H1 (cell line): Measurements from ENCODE around the gene P4HA3. TPM values are rescaled to one million over a fixed set of nuclear protein-coding genes. Genes with fewer than 3 reads are reported as not detected.

Experiments used
- CTCF ChIA-PET: fragments of 300-600 bp; sonication (Branson Sonifier 250); formaldehyde crosslinking; loops from one replicate; lab custom pipeline; 2021; ENCODE audit not compliant: partially characterized antibody; lab: Charles Lee
- POLR2A ChIA-PET: fragments of 300-600 bp; sonication (Branson Sonifier 250); formaldehyde crosslinking; loops from one replicate; lab custom pipeline; 2021; ENCODE audit warnings: inconsistent platforms; ENCODE audit not compliant: partially characterized antibody; lab: Charles Lee
- DNase-seq, 2 experiments: peaks; one replicate each; pipeline versions ENCODE4 v3.0.0 to v3.0.0-alpha.2; 2010 to 2022; ENCODE audit warnings: low spot score in 2 of 2, low read depth in 1 of 2, mixed read lengths in 1 of 2
- FAIRE-seq: peaks from 2 replicates; lab custom pipeline; 2011; peaks lifted over from hg19 to GRCh38; lab: Jason Lieb, UNC
- H2AFZ ChIP-seq: 2 replicates; pipeline ENCODE4 v1.8.1; 2012; ENCODE audit warnings: low read length, inconsistent platforms
- H2AK5ac ChIP-seq: 2 replicates; pipeline ENCODE4 v1.6.1; 2013; ENCODE audit warnings: low read depth, low read length
- H2BK120ac ChIP-seq: replicated peaks from 2 replicates; pipeline ENCODE3; 2013; ENCODE audit warnings: low read depth, low read length, inconsistent platforms
- H2BK12ac ChIP-seq: 2 replicates; pipeline ENCODE4 v1.6.1; 2013; ENCODE audit warnings: low read depth, low read length
- H2BK15ac ChIP-seq: 2 replicates; pipeline ENCODE4 v1.6.1; 2013; ENCODE audit warnings: low read length
- H2BK20ac ChIP-seq: 2 replicates; pipeline ENCODE4 v1.6.1; 2013; ENCODE audit warnings: low read length
- H2BK5ac ChIP-seq: 2 replicates; pipeline ENCODE4 v1.6.1; 2013; ENCODE audit warnings: low read depth, low read length
- H3K14ac ChIP-seq: 2 replicates; pipeline ENCODE4 v1.6.1; 2013; ENCODE audit warnings: inconsistent platforms; ENCODE audit not compliant: insufficient read length
- H3K18ac ChIP-seq: 2 replicates; pipeline ENCODE4 v1.6.1; 2013; ENCODE audit warnings: low read length; ENCODE audit errors: extremely low read depth
- H3K23ac ChIP-seq: 2 replicates; pipeline ENCODE4 v1.6.1; 2013; ENCODE audit warnings: inconsistent platforms; ENCODE audit not compliant: insufficient read length
- H3K23me2 ChIP-seq: 2 replicates; pipeline ENCODE4 v1.6.1; 2013; ENCODE audit warnings: low read depth, low read length
- H3K27ac ChIP-seq: 2 replicates; pipeline ENCODE4 v1.6.1; 2011; ENCODE audit warnings: low read depth, low read length, inconsistent platforms
- H3K27me3 ChIP-seq, 4 experiments: replicated peaks in 1 of 4; 1 replicate in 1 of 4; 2 replicates in 3 of 4; pipeline versions ENCODE4 v1.6.1 to v1.8.1; 2011 to 2013; ENCODE audit warnings: low read length in 3 of 4, mild to moderate bottlenecking in 3 of 4, inconsistent platforms in 2 of 4, mixed read lengths in 2 of 4, moderate library complexity in 1 of 4; ENCODE audit not compliant: control insufficient read depth in 3 of 4, insufficient read depth in 3 of 4; ENCODE audit errors: extremely low read depth in 1 of 4
- H3K36me3 ChIP-seq, 4 experiments: 2 replicates each; pipeline versions ENCODE4 v1.6.1 to v1.8.1; 2011 to 2013; ENCODE audit warnings: mild to moderate bottlenecking in 4 of 4, low read length in 3 of 4, moderate library complexity in 2 of 4, control low read depth in 1 of 4, inconsistent platforms in 1 of 4; ENCODE audit not compliant: insufficient read depth in 4 of 4, control insufficient read depth in 2 of 4
- H3K4ac ChIP-seq: replicated peaks from 2 replicates; pipeline ENCODE3; 2013; ENCODE audit warnings: low read length, low read depth, mixed read lengths, inconsistent platforms; ENCODE audit not compliant: insufficient read length
- H3K4me1 ChIP-seq, 4 experiments: replicated peaks in 1 of 4; 1 replicate in 1 of 4; 2 replicates in 3 of 4; pipeline versions ENCODE4 v1.6.1 to v1.8.1; 2011 to 2013; ENCODE audit warnings: low read length in 3 of 4, inconsistent platforms in 2 of 4, mixed read lengths in 1 of 4; ENCODE audit not compliant: insufficient read depth in 4 of 4, control insufficient read depth in 3 of 4
- H3K4me2 ChIP-seq, 2 experiments: 2 replicates each; pipeline versions ENCODE4 v1.6.1 to v1.8.1; 2011 to 2013; ENCODE audit warnings: low read depth in 2 of 2, low read length in 2 of 2, control low read depth in 1 of 2, inconsistent platforms in 1 of 2, mild to moderate bottlenecking in 1 of 2; ENCODE audit not compliant: insufficient read depth in 1 of 2
- H3K4me3 ChIP-seq, 4 experiments: fragments of 200-600, 300-600 bp in 1 of 4; sonication (generic), shearing (Covaris generic), sonication (Bioruptor Twin) in 1 of 4; 2 replicates each; pipeline versions ENCODE4 v1.5.1 to v1.8.1; 2011 to 2016; ENCODE audit warnings: low read length in 4 of 4, low read depth in 3 of 4, control low read depth in 2 of 4, inconsistent platforms in 2 of 4, mild to moderate bottlenecking in 2 of 4, mixed read lengths in 1 of 4, moderate library complexity in 1 of 4; ENCODE audit not compliant: insufficient read depth in 2 of 4; ENCODE audit errors: extremely low read depth in 1 of 4
- H3K56ac ChIP-seq: replicated peaks from 2 replicates; pipeline ENCODE3; 2013; ENCODE audit warnings: low read depth, mild to moderate bottlenecking, mixed read lengths, low read length, inconsistent platforms; ENCODE audit not compliant: insufficient read length
- H3K79me1 ChIP-seq: 2 replicates; pipeline ENCODE4 v1.6.1; 2013; ENCODE audit warnings: low read depth, low read length, control low read depth
- H3K79me2 ChIP-seq, 2 experiments: 2 replicates each; pipeline versions ENCODE4 v1.6.1 to v1.8.1; 2012 to 2013; ENCODE audit warnings: low read length in 2 of 2, mild to moderate bottlenecking in 2 of 2, inconsistent platforms in 1 of 2; ENCODE audit not compliant: insufficient read depth in 2 of 2, control insufficient read depth in 1 of 2
- H3K9ac ChIP-seq, 4 experiments: replicated peaks in 1 of 4; 1 replicate in 1 of 4; 2 replicates in 3 of 4; pipeline versions ENCODE4 v1.6.1 to v1.8.1; 2011 to 2013; ENCODE audit warnings: low read depth in 3 of 4, low read length in 3 of 4, control low read depth in 2 of 4, mild to moderate bottlenecking in 2 of 4, moderate library complexity in 2 of 4, inconsistent platforms in 1 of 4; ENCODE audit errors: extremely low read depth in 1 of 4
- H3K9me3 ChIP-seq, 2 experiments: 2 replicates each; pipeline versions ENCODE4 v1.6.1 to v1.8.1; 2012 to 2013; ENCODE audit warnings: mild to moderate bottlenecking in 2 of 2, moderate library complexity in 2 of 2, control low read depth in 1 of 2, inconsistent platforms in 1 of 2, low read depth in 1 of 2, low read length in 1 of 2, mixed read lengths in 1 of 2; ENCODE audit not compliant: insufficient read depth in 2 of 2
- H4K20me1 ChIP-seq, 2 experiments: replicated peaks in 1 of 2; 2 replicates each; pipeline versions ENCODE3 to v1.8.1; 2011 to 2013; ENCODE audit warnings: inconsistent platforms in 2 of 2, low read length in 2 of 2, mild to moderate bottlenecking in 1 of 2; ENCODE audit not compliant: insufficient read depth in 2 of 2, control insufficient read depth in 1 of 2
- H4K5ac ChIP-seq: 2 replicates; pipeline ENCODE4 v1.6.1; 2013; ENCODE audit warnings: low read length, low read depth, mixed read lengths, inconsistent platforms; ENCODE audit not compliant: insufficient read length
- H4K8ac ChIP-seq: 2 replicates; pipeline ENCODE4 v1.8.0; 2013; ENCODE audit warnings: mild to moderate bottlenecking, moderate library complexity, low read length, inconsistent platforms; ENCODE audit not compliant: insufficient read depth; ENCODE audit errors: extremely low read depth
- H4K91ac ChIP-seq: replicated peaks from 2 replicates; pipeline ENCODE3; 2013; ENCODE audit warnings: low read length, mixed read lengths, inconsistent platforms; ENCODE audit not compliant: insufficient read length
- ASH2L ChIP-seq: fragments of 200-600, 300-600 bp; sonication (generic); IDR thresholded peaks from one replicate; pipeline ENCODE4 v1.7.1; 2017; ENCODE audit warnings: low read length
- BRCA1 ChIP-seq: IDR thresholded peaks from 2 replicates; pipeline ENCODE4 v1.6.1; 2012; ENCODE audit warnings: low read depth, low read length, improper control_type of control experiment
- CHD2 ChIP-seq: IDR thresholded peaks from 2 replicates; pipeline ENCODE4 v1.6.1; 2012; ENCODE audit warnings: low read length, improper control_type of control experiment
- CREB1 ChIP-seq: IDR thresholded peaks from 2 replicates; pipeline ENCODE4 v1.6.1; 2012; ENCODE audit warnings: inconsistent platforms
- CTCF ChIP-seq, 3 experiments: IDR thresholded peaks; 1 replicate in 2 of 3; 2 replicates in 1 of 3; pipeline versions ENCODE4 v1.5.1 to v1.6.1; 2011; ENCODE audit warnings: low read length in 3 of 3, mild to moderate bottlenecking in 3 of 3, inconsistent platforms in 2 of 3, low read depth in 1 of 3, moderate library complexity in 1 of 3; ENCODE audit not compliant: insufficient read depth in 1 of 3; ENCODE audit errors: control extremely low read depth in 1 of 3
- EGR1 ChIP-seq: IDR thresholded peaks from 2 replicates; pipeline ENCODE4 v1.6.1; 2011; ENCODE audit warnings: low read depth, low read length, borderline replicate concordance
- GABPA ChIP-seq: IDR thresholded peaks from 2 replicates; pipeline ENCODE4 v1.6.1; 2011; ENCODE audit warnings: mild to moderate bottlenecking, low read length, moderate library complexity, borderline replicate concordance; ENCODE audit not compliant: insufficient read depth
- GTF2F1 ChIP-seq: IDR thresholded peaks from 2 replicates; pipeline ENCODE4 v1.6.1; 2012; ENCODE audit warnings: low read depth, low read length, improper control_type of control experiment, borderline replicate concordance
- POLR2AphosphoS5 ChIP-seq: IDR thresholded peaks from 2 replicates; pipeline ENCODE4 v1.6.1; 2011; ENCODE audit warnings: low read depth, low read length
- POU5F1 ChIP-seq: IDR thresholded peaks from 2 replicates; pipeline ENCODE4 v1.6.1; 2011; ENCODE audit warnings: low read depth, mild to moderate bottlenecking, low read length, moderate library complexity
- SP4 ChIP-seq: IDR thresholded peaks from 2 replicates; pipeline ENCODE4 v1.6.1; 2012; ENCODE audit warnings: low read length, inconsistent platforms
- TBP ChIP-seq: IDR thresholded peaks from 2 replicates; pipeline ENCODE4 v1.6.1; 2011; ENCODE audit warnings: low read depth, low read length, improper control_type of control experiment
- TEAD4 ChIP-seq: IDR thresholded peaks from 2 replicates; pipeline ENCODE4 v1.6.1; 2012; ENCODE audit warnings: low read depth, low read length, inconsistent platforms, mixed read lengths
- YY1 ChIP-seq: IDR thresholded peaks from 2 replicates; pipeline ENCODE4 v1.6.1; 2011; ENCODE audit warnings: low read depth, mild to moderate bottlenecking, low read length
- WGBS, 2 experiments: shearing (Covaris generic) in 1 of 2; methylation state at CpG; one replicate each; pipeline versions ENCODE4 v1.1.6 to v1.1.7; 2013 to 2015; ENCODE audit warnings: low lambda C conversion rate in 2 of 2, mixed read lengths in 2 of 2, inconsistent platforms in 1 of 2, low coverage in 1 of 2, missing lambda C conversion rate in 1 of 2; ENCODE audit not compliant: insufficient replicate concordance in 2 of 2, insufficient coverage in 1 of 2, insufficient read length in 1 of 2; ENCODE audit errors: extremely low coverage in 1 of 2, missing lambda C conversion rate in 1 of 2; 5-methylcytosine and 5-hydroxymethylcytosine counted together
- polyA plus RNA-seq, 7 experiments: library from polyadenylated mRNA; depleted of rRNA in 3 of 7; stranded (reverse) in 5 of 7; unstranded in 2 of 7; fragments of >200 nt in 5 of 7; fragments of 200-250 nt in 2 of 7; gene quantifications; 1 replicate in 5 of 7; 2 replicates in 1 of 7; 4 replicates in 1 of 7; pipeline versions ENCODE4 v1.2.1 to v1.2.3, GENCODE V29; 2011 to 2013; ENCODE audit warnings: missing spikeins in 2 of 7, mixed read lengths in 2 of 7
- total RNA-seq: library from RNA; stranded (reverse); fragmentation: NEBNext Ultra II Directional; extraction: Animal tissue kit (Norgen Biotek cat#: 25700); gene quantifications from 2 replicates; pipeline ENCODE4 v1.2.1, GENCODE V29; 2021

Gene P4HA3
- total and polyA plus RNA-seq, 2 of the 8 experiments (the other 6 are each of a cell fraction or from before 2014, with no cell fraction given): 0.06 TPM; not detected in 1

- ChIA-PET POLR2A (no interaction called here), CTCF (interaction anchor here (0.6 to 1.2 kb wide), 3 partner anchors 9 to 36 kb away, joined by 3 to 4 read pairs (median 4); no protein-coding TSS in a partner anchor)
- H4K20me1 ChIP-seq: no peaks in the 10 kb centered on the region
- no peak overlapping the region for H2AK5ac ChIP-seq
- H3K14ac ChIP-seq: no peak overlapping the region
- H2AFZ ChIP-seq: no peak overlapping the region
- no peak overlapping the region for H3K18ac ChIP-seq
- H2BK5ac ChIP-seq: no peak overlapping the region
- no peak overlapping the region for H2BK12ac ChIP-seq
- H3K4me3 ChIP-seq: no peak overlapping the region
- H2BK120ac ChIP-seq: no peak overlapping the region
- no peak overlapping the region for H2BK15ac ChIP-seq
- no peak overlapping the region for H4K8ac ChIP-seq
- no peaks in the 10 kb centered on the region for H3K79me1 ChIP-seq
- no peaks in the 10 kb centered on the region for H3K9me3 ChIP-seq
- H3K36me3 ChIP-seq: no peaks in the 10 kb centered on the region
- H3K27me3 ChIP-seq: no peaks in the 10 kb centered on the region
- H3K23ac ChIP-seq: no peak overlapping the region
- no peaks in the 10 kb centered on the region for H3K79me2 ChIP-seq
- H3K56ac ChIP-seq: no peak overlapping the region
- H2BK20ac ChIP-seq: no peak overlapping the region
- DNase-seq: no peak
- H3K23me2 ChIP-seq: no peaks in the 10 kb centered on the region
- no peak overlapping the region for H3K9ac ChIP-seq
- no peak for FAIRE-seq
- H3K4ac ChIP-seq: no peak overlapping the region
- no peak overlapping the region for H3K4me2 ChIP-seq
- H3K4me1 ChIP-seq: no peaks in the 10 kb centered on the region
- 82% methylated on average over 3 of the region's 4 CpGs; no CpG with 5 or more reads in 1 of the 2 experiments for WGBS, 2 experiments
- no peak overlapping the region for H4K91ac ChIP-seq
- H4K5ac ChIP-seq: no peak overlapping the region
- no peak overlapping the region for H3K27ac ChIP-seq
- no peak for TF ChIP-seq POU5F1
- no peak for TF ChIP-seq GTF2F1
- TF ChIP-seq POLR2AphosphoS5: no peak
- TF ChIP-seq CHD2: no peak
- no peak for TF ChIP-seq CREB1
- TF ChIP-seq YY1: no peak
- TF ChIP-seq GABPA: no peak
- TF ChIP-seq BRCA1: no peak
- no peak for TF ChIP-seq EGR1
- TF ChIP-seq SP4: no peak
- no peak for TF ChIP-seq TEAD4
- no peak for TF ChIP-seq TBP
- TF ChIP-seq CTCF (IDR thresholded peaks at IDR 0.05; ENCODE audit: control extremely low read depth in 1 of 3, insufficient read depth in 1 of 3, low read depth in 1 of 3, low read length in 3 of 3): no peak
- TF ChIP-seq ASH2L: no peak
Observed at GRCh38 chr11:74288911-74289310, 22.5 kb downstream of the P4HA3 start.
